ENCODE measurements around the gene FES. TPM values are rescaled to one million over a fixed set of nuclear protein-coding genes. Genes with fewer than 3 reads are reported as not detected.
"Not testable (repeated sequence)": the region's sequence is repeated elsewhere in the genome, so short reads cannot be mapped to it uniquely, and the experiment has no call there.

Gene FES
- total RNA-seq, 6 experiments from 2014 or later = 11.5 to 36.5 (median 18.5) TPM

DNA sequence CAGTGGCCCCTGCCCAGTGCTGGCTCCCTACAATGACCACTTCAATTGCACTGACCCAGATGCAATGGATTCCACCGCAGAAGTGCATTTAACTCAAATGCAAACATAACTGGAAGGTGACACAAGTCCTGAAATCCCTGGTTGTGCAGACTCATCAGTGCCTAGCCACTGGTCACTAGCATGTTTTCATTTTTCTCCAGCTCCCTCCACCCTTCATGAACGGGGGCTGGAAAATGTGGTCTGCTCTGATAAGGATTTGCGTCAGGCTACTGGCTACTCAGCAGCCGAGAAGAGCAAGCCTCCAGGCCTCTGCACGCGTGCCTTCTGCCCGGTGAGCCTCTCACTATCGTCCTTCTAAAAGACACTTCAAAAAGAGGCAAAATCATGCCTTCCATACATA lies 43.4 kb upstream of the FES start:
- Histone ChIP-seq H3K4me1 (no peaks in the 10 kb centered on the region), H3K27ac (no peak overlapping the region), H3K4me3 (no peak overlapping the region), H3K9me3 (no peaks in the 10 kb centered on the region), H3K36me3 (no peaks in the 10 kb centered on the region), H3K27me3 (no peaks in the 10 kb centered on the region)
- intact Hi-C loops (cut with DNase I) = no loop called here
- WGBS (ENCODE audit: insufficient coverage, low coverage, low lambda C conversion rate, missing lambda C conversion rate) = 75% methylated on average over 8 of the region's 8 CpGs
- no peak for ATAC-seq
- DNase-seq = no peak
- no peak for TF ChIP-seq POLR2A (IDR thresholded peaks at IDR 0.05)
- TF ChIP-seq, protein P1, sequence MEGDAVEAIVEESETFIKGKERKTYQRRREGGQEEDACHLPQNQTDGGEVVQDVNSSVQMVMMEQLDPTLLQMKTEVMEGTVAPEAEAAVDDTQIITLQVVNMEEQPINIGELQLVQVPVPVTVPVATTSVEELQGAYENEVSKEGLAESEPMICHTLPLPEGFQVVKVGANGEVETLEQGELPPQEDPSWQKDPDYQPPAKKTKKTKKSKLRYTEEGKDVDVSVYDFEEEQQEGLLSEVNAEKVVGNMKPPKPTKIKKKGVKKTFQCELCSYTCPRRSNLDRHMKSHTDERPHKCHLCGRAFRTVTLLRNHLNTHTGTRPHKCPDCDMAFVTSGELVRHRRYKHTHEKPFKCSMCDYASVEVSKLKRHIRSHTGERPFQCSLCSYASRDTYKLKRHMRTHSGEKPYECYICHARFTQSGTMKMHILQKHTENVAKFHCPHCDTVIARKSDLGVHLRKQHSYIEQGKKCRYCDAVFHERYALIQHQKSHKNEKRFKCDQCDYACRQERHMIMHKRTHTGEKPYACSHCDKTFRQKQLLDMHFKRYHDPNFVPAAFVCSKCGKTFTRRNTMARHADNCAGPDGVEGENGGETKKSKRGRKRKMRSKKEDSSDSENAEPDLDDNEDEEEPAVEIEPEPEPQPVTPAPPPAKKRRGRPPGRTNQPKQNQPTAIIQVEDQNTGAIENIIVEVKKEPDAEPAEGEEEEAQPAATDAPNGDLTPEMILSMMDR (IDR thresholded peaks at IDR 0.05) = no peak

DNA sequence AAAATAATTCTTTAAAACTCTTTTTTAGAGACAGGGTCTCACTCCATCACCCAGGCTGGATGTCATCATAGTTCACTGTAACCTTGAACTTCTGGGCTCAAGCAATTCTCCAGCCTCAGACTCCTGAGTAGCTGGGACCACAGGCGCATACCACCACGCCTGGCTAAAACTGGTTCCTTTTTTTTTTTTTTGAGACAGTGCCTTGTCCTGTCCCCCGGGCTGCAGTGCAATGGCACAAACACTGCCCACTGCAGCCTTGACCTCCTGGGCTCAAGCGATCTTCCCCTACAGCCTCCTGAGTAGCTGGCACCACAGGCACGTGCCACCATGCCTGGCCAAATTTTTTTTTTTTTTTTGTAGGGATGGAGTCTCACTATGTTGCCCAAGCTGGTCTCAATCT lies 39.6 kb upstream of the FES start:
- no peak for DNase-seq
- Histone ChIP-seq H3K4me1 (no peaks in the 10 kb centered on the region), H3K27me3 (no peaks in the 10 kb centered on the region), H3K9me3 (no peaks in the 10 kb centered on the region), H3K36me3 (no peaks in the 10 kb centered on the region), H3K4me3 (no peak overlapping the region), H3K27ac (no peak overlapping the region)
- TF ChIP-seq, protein P1 (IDR thresholded peaks at IDR 0.05) = no peak
- no peak for TF ChIP-seq POLR2A (IDR thresholded peaks at IDR 0.05)
- intact Hi-C loops (cut with DNase I) = no loop called here
- 59% methylated on average over 5 of the region's 5 CpGs for WGBS (ENCODE audit: insufficient coverage, low coverage, low lambda C conversion rate, missing lambda C conversion rate)
- ATAC-seq = peak in 1 of 4 donors; percentile 18

DNA sequence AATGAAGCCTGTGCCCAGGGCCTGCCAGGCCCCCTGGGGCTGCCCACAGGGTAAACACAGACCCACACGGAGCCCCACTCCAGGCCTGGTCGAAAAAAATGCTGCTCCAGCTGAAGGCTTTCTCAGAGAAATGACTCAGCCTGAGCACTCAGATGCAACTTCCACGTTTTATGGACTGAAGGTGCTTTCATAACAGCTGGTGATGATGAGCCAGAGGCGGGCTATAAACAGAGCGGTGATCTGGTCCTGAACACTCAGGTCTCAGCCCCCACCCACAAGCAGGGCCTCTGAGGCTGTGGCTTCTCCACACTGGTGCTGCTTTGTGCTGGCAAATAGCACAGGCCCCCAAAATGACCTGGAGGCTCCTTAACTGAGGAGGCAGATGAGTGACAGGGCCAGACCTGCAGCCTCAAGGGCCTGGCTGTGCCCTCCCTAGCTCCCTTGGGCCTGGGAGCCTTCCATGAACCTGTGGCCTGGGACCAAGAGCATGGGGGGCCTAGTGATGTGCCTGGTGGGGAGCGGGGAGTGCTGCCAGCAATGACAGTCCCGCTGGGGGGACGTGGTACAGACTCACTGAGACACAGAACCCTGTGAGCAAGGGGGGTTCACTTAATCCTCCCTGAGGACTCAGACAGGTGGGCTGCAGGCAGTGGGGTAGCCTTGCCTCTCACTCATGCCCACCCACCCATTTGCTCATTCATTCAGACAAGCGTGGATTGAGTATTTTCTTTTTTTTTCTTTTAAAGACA lies 38.9 kb upstream of the FES start:
- no peaks in the 10 kb centered on the region for H3K36me3 ChIP-seq
- H3K27me3 ChIP-seq = no peaks in the 10 kb centered on the region
- no peaks in the 10 kb centered on the region for H3K9me3 ChIP-seq
- H3K27ac ChIP-seq = no peak overlapping the region
- H3K4me1 ChIP-seq = no peaks in the 10 kb centered on the region
- intact Hi-C loops (cut with DNase I) = no loop called here
- H3K4me3 ChIP-seq = no peak overlapping the region
- no peak for TF ChIP-seq POLR2A (IDR thresholded peaks at IDR 0.05)
- TF ChIP-seq, protein P1 (IDR thresholded peaks at IDR 0.05) = no peak
- WGBS (ENCODE audit: insufficient coverage, low coverage, low lambda C conversion rate, missing lambda C conversion rate) = 27% methylated on average over 3 of the region's 9 CpGs
- ATAC-seq (peak; percentile 45 to 71 (median 60)), DNase-seq (no peak)

DNA sequence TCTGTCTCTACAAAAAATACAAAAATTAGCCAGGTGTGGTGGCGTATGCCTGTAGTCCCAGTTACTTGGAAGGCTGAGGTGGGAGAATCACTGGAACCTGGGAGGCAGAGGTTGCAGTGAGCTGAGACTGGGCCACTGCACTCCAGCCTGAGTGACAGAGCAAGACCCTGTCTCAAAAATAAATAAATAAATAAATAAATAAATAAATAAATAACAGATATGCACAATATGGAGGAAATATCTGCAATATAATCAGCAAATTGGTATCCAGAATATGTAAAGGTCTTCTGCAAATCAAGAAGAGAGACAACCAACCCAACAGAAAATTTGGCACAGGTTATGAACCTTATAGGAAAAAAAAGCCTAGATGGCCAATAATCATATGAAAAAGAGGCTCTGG lies 34.9 kb upstream of the FES start:
- WGBS (ENCODE audit: insufficient coverage, low coverage, low lambda C conversion rate, missing lambda C conversion rate) = 83% methylated on average over 1 of the region's 1 CpG
- intact Hi-C loops (cut with DNase I); H3K27me3 ChIP-seq; H3K4me3 ChIP-seq; H3K27ac ChIP-seq; ATAC-seq; H3K9me3 ChIP-seq; H3K36me3 ChIP-seq; DNase-seq; H3K4me1 ChIP-seq: not testable (repeated sequence)

DNA sequence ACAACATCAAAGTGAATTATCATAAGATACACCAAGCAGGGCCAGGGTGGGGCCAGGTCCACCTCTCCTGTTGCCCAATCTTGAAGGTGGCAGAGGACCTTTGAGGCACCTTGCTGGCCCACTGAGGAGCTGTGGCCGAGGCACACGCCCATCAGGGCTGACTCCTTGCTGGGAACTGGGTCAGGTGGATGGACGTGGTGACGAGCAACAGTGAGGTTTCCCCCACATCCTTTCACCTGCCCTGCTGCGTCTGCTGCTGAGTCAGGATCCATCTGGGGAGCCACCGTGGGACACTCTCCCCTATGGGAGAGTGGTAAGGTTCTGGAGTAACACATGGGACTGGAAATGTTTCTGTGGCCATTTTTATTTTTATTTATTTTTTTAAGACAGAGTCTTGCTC lies 33.2 kb upstream of the FES start:
- ATAC-seq = no peak

More for the DNA sequence above, 33.2 kb upstream of the FES start:
- H3K36me3 ChIP-seq = no peaks in the 10 kb centered on the region
- 83% methylated on average over 1 of the region's 6 CpGs for WGBS (ENCODE audit: insufficient coverage, low coverage, low lambda C conversion rate, missing lambda C conversion rate)
- TF ChIP-seq POLR2A (IDR thresholded peaks at IDR 0.05) = no peak
- TF ChIP-seq, protein P1 (IDR thresholded peaks at IDR 0.05) = no peak
- no peaks in the 10 kb centered on the region for H3K27me3 ChIP-seq
- H3K27ac ChIP-seq = no peak overlapping the region
- DNase-seq = no peak
- no peaks in the 10 kb centered on the region for H3K4me1 ChIP-seq
- H3K9me3 ChIP-seq = no peaks in the 10 kb centered on the region
- intact Hi-C loops (cut with DNase I) = no loop called here
- no peak overlapping the region for H3K4me3 ChIP-seq
